ENCODE data around the gene NEO1. TPM values are rescaled to one million over a fixed set of nuclear protein-coding genes. Genes with fewer than 3 reads are reported as not detected.

The NEO1 gene
- 4.6 TPM for polyA plus RNA-seq (2012; ENCODE audit: insufficient read length, low read depth)

GRCh38 chr15:73051807-73052652 lies at the start of gene NEO1:
Gene NEO1, plus strand, starts transcription at chr15:73052463. Its CDS starts 213 bp downstream, at chr15:73052676.
- TF ChIP-seq SIN3A (IDR thresholded peaks at IDR 0.05; ENCODE audit: borderline replicate concordance, insufficient read depth, low read length) (no peak), REST (IDR thresholded peaks at IDR 0.05; ENCODE audit: insufficient read depth in 1 of 2, low read depth in 2 of 2, low read length in 2 of 2) (no peak), FOXP2 (optimal IDR thresholded peaks at IDR 0.05; ENCODE audit: borderline replicate concordance, extremely low read depth, extremely low read length, insufficient read depth) (no peak)

DNA sequence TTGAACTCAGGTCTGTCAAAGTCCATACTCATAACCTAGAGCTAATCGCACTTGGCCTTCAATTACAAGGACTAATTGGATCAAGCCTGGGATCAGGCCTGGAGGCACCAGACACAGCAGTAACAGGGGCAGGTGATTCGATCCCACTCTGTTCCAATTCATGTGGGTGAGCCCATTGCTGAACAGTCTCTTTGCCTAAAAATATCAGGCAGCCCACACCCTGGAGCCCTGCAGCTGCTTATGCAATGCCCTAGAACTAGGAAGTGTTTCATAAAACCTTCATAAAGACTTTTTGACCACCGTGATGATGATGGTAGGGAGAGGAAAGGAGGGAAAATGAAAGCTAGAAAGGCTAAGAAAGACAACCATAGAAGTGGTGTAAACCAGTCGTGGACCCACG lies 47.8 kb upstream of the NEO1 start:
- no peak for TF ChIP-seq FOXP2 (optimal IDR thresholded peaks at IDR 0.05; ENCODE audit: borderline replicate concordance, extremely low read depth, extremely low read length, insufficient read depth)
- no peak for TF ChIP-seq SIN3A (IDR thresholded peaks at IDR 0.05; ENCODE audit: borderline replicate concordance, insufficient read depth, low read length)
- no peak for TF ChIP-seq TAF1 (IDR thresholded peaks at IDR 0.05; ENCODE audit: borderline replicate concordance, insufficient read depth, low read length)
- no peak for TF ChIP-seq POLR2AphosphoS5 (IDR thresholded peaks at IDR 0.05; ENCODE audit: low read depth, low read length)
- no peak for TF ChIP-seq REST (IDR thresholded peaks at IDR 0.05; ENCODE audit: insufficient read depth in 1 of 2, low read depth in 2 of 2, low read length in 2 of 2)

DNA sequence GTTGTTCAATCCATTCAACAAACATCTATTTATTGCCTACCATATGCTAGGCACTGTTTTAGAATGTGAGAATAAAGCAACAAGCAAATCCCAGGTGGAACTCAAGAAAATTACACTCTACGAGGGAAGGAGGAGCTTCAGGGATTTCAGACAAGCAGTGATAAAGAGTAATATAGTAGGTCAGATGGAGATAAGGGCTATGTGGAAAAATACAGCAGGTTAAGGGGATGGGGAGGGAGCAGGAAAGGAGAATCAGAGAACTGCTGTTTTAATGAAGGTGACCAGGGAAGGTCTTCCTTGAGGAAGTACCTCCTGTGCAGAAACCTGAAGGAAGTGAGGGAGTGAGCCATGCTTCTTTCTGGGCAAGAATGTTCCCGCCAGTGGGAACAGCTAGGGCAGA lies 47.2 kb upstream of the NEO1 start:
- TF ChIP-seq TAF1 (IDR thresholded peaks at IDR 0.05; ENCODE audit: borderline replicate concordance, insufficient read depth, low read length) (no peak), SIN3A (IDR thresholded peaks at IDR 0.05; ENCODE audit: borderline replicate concordance, insufficient read depth, low read length) (no peak), POLR2AphosphoS5 (IDR thresholded peaks at IDR 0.05; ENCODE audit: low read depth, low read length) (no peak), REST (IDR thresholded peaks at IDR 0.05; ENCODE audit: insufficient read depth in 1 of 2, low read depth in 2 of 2, low read length in 2 of 2) (no peak), FOXP2 (optimal IDR thresholded peaks at IDR 0.05; ENCODE audit: borderline replicate concordance, extremely low read depth, extremely low read length, insufficient read depth) (no peak)

DNA sequence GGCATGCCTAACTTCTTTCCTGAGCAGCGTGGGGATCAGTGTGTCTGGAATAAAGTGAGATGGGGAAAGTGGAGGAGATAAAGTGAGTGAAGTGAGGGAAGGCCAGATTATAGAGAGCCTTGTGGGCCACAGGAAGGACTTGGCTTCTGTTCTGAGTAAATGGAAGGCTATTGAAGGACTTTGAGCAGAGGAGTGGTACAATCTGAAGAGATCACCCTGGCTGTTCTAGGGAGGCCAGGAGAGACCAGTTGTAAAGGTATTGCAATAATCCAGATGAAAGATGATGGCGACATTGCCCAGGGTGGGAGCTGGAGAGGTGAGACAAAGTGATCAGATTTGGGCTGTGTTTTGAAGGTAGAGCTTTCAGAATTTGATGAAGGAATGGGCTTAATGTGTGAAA lies 46.8 kb upstream of the NEO1 start:
- TF ChIP-seq TAF1 (IDR thresholded peaks at IDR 0.05; ENCODE audit: borderline replicate concordance, insufficient read depth, low read length) (no peak), REST (IDR thresholded peaks at IDR 0.05; ENCODE audit: insufficient read depth in 1 of 2, low read depth in 2 of 2, low read length in 2 of 2) (no peak), FOXP2 (optimal IDR thresholded peaks at IDR 0.05; ENCODE audit: borderline replicate concordance, extremely low read depth, extremely low read length, insufficient read depth) (no peak), POLR2AphosphoS5 (IDR thresholded peaks at IDR 0.05; ENCODE audit: low read depth, low read length) (no peak), SIN3A (IDR thresholded peaks at IDR 0.05; ENCODE audit: borderline replicate concordance, insufficient read depth, low read length) (no peak)

All from PFSK-1 (cell line).